ENCODE measurements around the gene SLC10A4. TPM values are rescaled to one million over a fixed set of nuclear protein-coding genes. Genes with fewer than 3 reads are reported as not detected.
"Not testable (repeated sequence)": the region's sequence is repeated elsewhere in the genome, so short reads cannot be mapped to it uniquely, and the experiment has no call there.

The SLC10A4 gene
- total RNA-seq, 6 experiments from 2014 or later = not detected

GRCh38 chr4:48446642-48447041 lies 36.5 kb upstream of the SLC10A4 start:
- H3K4me3 Mint-ChIP-seq = no peak overlapping the region
- peaks cover 3% of the 10 kb centered on the region; the same call in 1 of the 2 replicates for H3K27me3 Mint-ChIP-seq (ENCODE audit: insufficient read depth)
- H3K4me1 Mint-ChIP-seq (ENCODE audit: low read depth) = no peaks in the 10 kb centered on the region
- no peaks in the 10 kb centered on the region for H3K36me3 Mint-ChIP-seq (ENCODE audit: low read depth)
- no peak overlapping the region for H3K27ac Mint-ChIP-seq
- TF ChIP-seq CTCF (IDR thresholded peaks at IDR 0.05) = no peak
- no peak for DNase-seq
- H3K9me3 Mint-ChIP-seq = no peaks in the 10 kb centered on the region

DNA sequence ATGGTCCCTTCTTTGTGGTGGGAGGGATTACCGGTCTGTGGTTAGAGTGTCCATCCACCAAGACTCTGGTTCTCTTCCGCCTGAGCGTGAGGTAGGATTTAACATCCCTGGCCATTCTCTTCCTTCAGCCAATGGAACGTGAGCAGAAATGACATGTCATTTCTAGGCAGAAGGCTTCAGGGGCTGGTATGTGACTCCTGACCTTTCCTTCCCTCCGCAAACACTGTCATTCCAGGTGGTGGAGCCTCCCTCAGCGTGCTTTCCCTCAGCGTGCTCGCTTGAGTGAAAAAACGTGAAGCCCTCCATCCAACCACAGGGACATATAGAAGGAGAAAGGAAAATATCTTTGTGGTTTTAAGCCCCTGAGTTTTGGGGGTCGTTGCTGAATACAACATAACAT lies 34.0 kb upstream of the SLC10A4 start:
- Mint-ChIP-seq H3K9me3 (no peaks in the 10 kb centered on the region), H3K4me1 (ENCODE audit: low read depth) (no peaks in the 10 kb centered on the region), H3K4me3 (no peak overlapping the region), H3K27me3 (ENCODE audit: insufficient read depth) (peaks cover 6% of the 10 kb centered on the region; the same call in 1 of the 2 replicates), H3K27ac (no peak overlapping the region), H3K36me3 (ENCODE audit: low read depth) (no peaks in the 10 kb centered on the region)
- no peak for DNase-seq
- TF ChIP-seq CTCF (IDR thresholded peaks at IDR 0.05) = no peak

DNA sequence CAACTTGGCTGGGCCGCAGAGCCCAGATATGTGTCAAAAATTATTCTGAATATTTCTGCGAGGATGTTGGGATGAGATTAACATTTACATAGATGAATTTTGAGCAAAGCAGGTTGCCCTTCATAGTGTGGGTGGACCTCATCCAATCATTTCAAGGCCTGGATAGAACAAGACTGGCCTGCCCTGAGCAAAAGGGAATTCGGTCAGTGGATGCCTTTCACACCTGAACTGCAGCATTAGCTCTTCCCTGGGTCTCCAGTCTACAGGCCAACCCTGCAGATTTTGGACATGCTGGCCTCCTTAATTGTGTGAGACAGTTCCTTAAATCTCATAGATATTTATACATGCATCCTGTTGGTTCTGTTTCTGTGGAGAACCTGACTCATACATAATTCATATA lies 32.4 kb upstream of the SLC10A4 start:
- Mint-ChIP-seq H3K36me3 (ENCODE audit: low read depth) (no peaks in the 10 kb centered on the region), H3K27ac (no peak overlapping the region), H3K4me3 (no peak overlapping the region), H3K27me3 (ENCODE audit: insufficient read depth) (peaks cover 7% of the 10 kb centered on the region; the same call in 1 of the 2 replicates), H3K9me3 (no peaks in the 10 kb centered on the region), H3K4me1 (ENCODE audit: low read depth) (no peaks in the 10 kb centered on the region)
- DNase-seq = no peak
- TF ChIP-seq CTCF (IDR thresholded peaks at IDR 0.05) = no peak

DNA sequence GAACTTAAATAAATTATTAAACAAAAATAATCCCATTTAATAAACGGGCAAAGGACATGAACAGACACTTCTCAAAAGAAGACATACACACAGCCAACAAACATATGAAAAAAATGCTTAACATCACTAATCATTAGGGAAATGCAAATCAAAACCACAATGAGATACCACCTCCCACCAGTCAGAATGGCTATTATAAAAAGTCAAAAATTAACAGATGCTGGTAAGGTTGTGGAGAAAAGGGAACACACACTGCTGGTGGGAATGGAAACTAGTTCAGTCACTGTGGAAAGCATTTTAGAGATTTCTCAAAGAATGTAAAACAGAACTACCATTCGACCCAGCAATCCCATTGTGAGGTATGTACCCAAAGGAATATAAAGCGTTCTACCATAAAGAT lies 31.5 kb upstream of the SLC10A4 start:
- not testable (repeated sequence) for H3K27ac Mint-ChIP-seq; H3K4me3 Mint-ChIP-seq; H3K4me1 Mint-ChIP-seq (ENCODE audit: low read depth); DNase-seq; H3K27me3 Mint-ChIP-seq (ENCODE audit: insufficient read depth); H3K9me3 Mint-ChIP-seq; H3K36me3 Mint-ChIP-seq (ENCODE audit: low read depth)

DNA sequence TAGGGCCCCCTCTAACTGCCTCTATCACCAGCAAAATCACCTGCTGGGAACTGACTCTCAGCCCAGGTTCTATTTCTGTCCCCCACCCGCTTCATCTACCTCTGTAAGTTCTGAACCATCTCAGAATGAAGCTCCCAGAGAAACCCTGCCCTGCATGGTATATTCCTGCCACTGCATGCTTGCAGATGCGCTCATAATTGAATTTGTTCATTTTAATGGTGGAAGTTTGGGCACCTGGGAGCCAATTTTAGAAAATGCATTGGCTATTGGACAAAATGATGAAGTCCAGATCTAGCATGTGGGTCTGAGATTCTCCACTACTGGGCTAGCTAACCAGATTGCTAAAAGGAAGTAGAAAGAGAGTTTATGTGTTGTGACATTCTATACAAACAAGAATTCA lies 28.6 kb upstream of the SLC10A4 start:
- Mint-ChIP-seq H3K4me3 (no peak overlapping the region), H3K27ac (no peak overlapping the region), H3K27me3 (ENCODE audit: insufficient read depth) (peaks cover 8% of the 10 kb centered on the region), H3K9me3 (no peaks in the 10 kb centered on the region), H3K36me3 (ENCODE audit: low read depth) (no peaks in the 10 kb centered on the region), H3K4me1 (ENCODE audit: low read depth) (no peaks in the 10 kb centered on the region)
- no peak for DNase-seq
- no peak for TF ChIP-seq CTCF (IDR thresholded peaks at IDR 0.05)

DNA sequence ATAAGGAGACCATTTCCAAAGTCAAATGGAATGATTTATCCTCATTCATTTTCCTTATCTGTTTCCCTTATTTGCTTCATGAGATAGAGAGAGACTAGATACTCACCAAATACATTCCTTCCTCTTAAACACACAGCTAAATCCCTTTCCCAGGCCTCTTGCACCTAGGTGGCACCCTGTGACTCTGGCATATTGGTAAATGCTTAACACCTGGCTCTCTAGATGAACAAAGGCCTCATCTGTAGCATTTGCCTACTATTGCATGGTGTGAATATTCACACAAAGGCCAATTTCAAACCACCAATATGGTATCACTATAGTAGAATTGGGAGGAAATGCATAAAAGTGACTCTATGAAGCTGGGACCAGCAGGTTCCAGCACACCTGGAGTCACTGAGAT lies 22.1 kb upstream of the SLC10A4 start:
- no peaks in the 10 kb centered on the region; the same call in 1 of the 2 replicates for H3K36me3 Mint-ChIP-seq (ENCODE audit: low read depth)
- no peak for DNase-seq
- peaks cover 26% of the 10 kb centered on the region for H3K27me3 Mint-ChIP-seq (ENCODE audit: insufficient read depth)
- H3K4me1 Mint-ChIP-seq (ENCODE audit: low read depth) = no peaks in the 10 kb centered on the region
- H3K27ac Mint-ChIP-seq = no peak overlapping the region
- no peak for TF ChIP-seq CTCF (IDR thresholded peaks at IDR 0.05)
- no peaks in the 10 kb centered on the region for H3K9me3 Mint-ChIP-seq
- no peak overlapping the region for H3K4me3 Mint-ChIP-seq
